ENCODE results near the gene KAZN.

The KAZN gene

DNA sequence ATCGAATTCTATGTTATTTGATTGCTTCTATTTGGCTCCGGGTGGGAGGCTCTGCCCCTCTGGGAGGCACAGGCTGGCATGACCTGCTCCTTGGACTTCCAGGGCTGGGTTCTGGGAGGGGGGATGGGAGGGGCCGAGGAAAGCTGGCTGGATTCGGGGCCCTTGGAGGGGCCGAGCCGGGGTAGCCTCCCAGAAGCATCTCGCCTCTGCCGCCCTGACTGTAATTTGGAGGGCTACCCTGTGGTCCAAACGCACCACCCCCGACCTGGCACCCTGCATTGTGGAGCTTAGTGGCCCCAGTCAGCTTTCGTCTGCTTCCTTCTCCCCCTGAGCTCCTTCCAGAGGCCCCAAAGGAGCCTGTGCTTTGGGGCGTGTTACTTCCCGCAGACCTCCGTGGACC, 469.7 kb downstream of the KAZN start:
- Histone ChIP-seq H3K4me1 (ENCODE audit: control insufficient read depth, low read length) (no peaks in the 10 kb centered on the region), H3K4me2 (ENCODE audit: low read length) (no peak overlapping the region), H3F3A (ENCODE audit: control insufficient read depth, insufficient read depth) (no peaks in the 10 kb centered on the region), H4K20me1 (ENCODE audit: control insufficient read depth, insufficient read depth, low read depth, low read length) (no peaks in the 10 kb centered on the region), H3K27me3 (ENCODE audit: control insufficient read depth, low read length) (no peaks in the 10 kb centered on the region), H3K27ac (ENCODE audit: low read depth, low read length) (no peak overlapping the region), H3K36me3 (ENCODE audit: control insufficient read depth, low read length) (no peaks in the 10 kb centered on the region), H3K9me3 (ENCODE audit: control insufficient read depth, insufficient read depth, low read length) (no peaks in the 10 kb centered on the region), H3K4me3 (ENCODE audit: low read length) (no peak overlapping the region), H3K79me2 (ENCODE audit: control insufficient read depth, low read length) (no peaks in the 10 kb centered on the region), H3K9me2 (replicated peaks; ENCODE audit: control insufficient read depth, low read length) (no peaks in the 10 kb centered on the region)
- TF ChIP-seq CTCF (IDR thresholded peaks at IDR 0.05; ENCODE audit: low read depth, low read length, poor library complexity, severe bottlenecking): no peak

GRCh38 chr1:15068997-15069396, 470.5 kb downstream of the KAZN start:
- Histone ChIP-seq H3K4me2 (ENCODE audit: low read length) (no peak overlapping the region), H3K36me3 (ENCODE audit: control insufficient read depth, low read length) (no peaks in the 10 kb centered on the region), H3K9me2 (replicated peaks; ENCODE audit: control insufficient read depth, low read length) (no peaks in the 10 kb centered on the region), H3F3A (ENCODE audit: control insufficient read depth, insufficient read depth) (no peaks in the 10 kb centered on the region), H3K4me1 (ENCODE audit: control insufficient read depth, low read length) (no peaks in the 10 kb centered on the region), H3K9me3 (ENCODE audit: control insufficient read depth, insufficient read depth, low read length) (no peaks in the 10 kb centered on the region), H3K27ac (ENCODE audit: low read depth, low read length) (no peak overlapping the region), H4K20me1 (ENCODE audit: control insufficient read depth, insufficient read depth, low read depth, low read length) (no peaks in the 10 kb centered on the region), H3K4me3 (ENCODE audit: low read length) (no peak overlapping the region), H3K27me3 (ENCODE audit: control insufficient read depth, low read length) (no peaks in the 10 kb centered on the region), H3K79me2 (ENCODE audit: control insufficient read depth, low read length) (no peaks in the 10 kb centered on the region)
- TF ChIP-seq EZH2phosphoT487 (IDR thresholded peaks at IDR 0.05; ENCODE audit: borderline replicate concordance, low read length) (no peak), CTCF (IDR thresholded peaks at IDR 0.05; ENCODE audit: low read depth, low read length, poor library complexity, severe bottlenecking) (no peak)

GRCh38 chr1:15070145-15070748, 471.8 kb downstream of the KAZN start:
- Histone ChIP-seq H3K79me2 (ENCODE audit: control insufficient read depth, low read length) (no peaks in the 10 kb centered on the region), H3K4me2 (ENCODE audit: low read length) (no peak overlapping the region), H3K4me1 (ENCODE audit: control insufficient read depth, low read length) (no peaks in the 10 kb centered on the region), H3K9me2 (replicated peaks; ENCODE audit: control insufficient read depth, low read length) (no peaks in the 10 kb centered on the region), H3K9me3 (ENCODE audit: control insufficient read depth, insufficient read depth, low read length) (no peaks in the 10 kb centered on the region), H4K20me1 (ENCODE audit: control insufficient read depth, insufficient read depth, low read depth, low read length) (no peaks in the 10 kb centered on the region), H3K4me3 (ENCODE audit: low read length) (no peak overlapping the region), H3F3A (ENCODE audit: control insufficient read depth, insufficient read depth) (no peaks in the 10 kb centered on the region), H3K27me3 (ENCODE audit: control insufficient read depth, low read length) (no peaks in the 10 kb centered on the region), H3K27ac (ENCODE audit: low read depth, low read length) (no peak overlapping the region), H3K36me3 (ENCODE audit: control insufficient read depth, low read length) (no peaks in the 10 kb centered on the region)
- TF ChIP-seq CTCF (IDR thresholded peaks at IDR 0.05; ENCODE audit: low read depth, low read length, poor library complexity, severe bottlenecking) (no peak), EZH2phosphoT487 (IDR thresholded peaks at IDR 0.05; ENCODE audit: borderline replicate concordance, low read length) (no peak)
